Muscle of leg (tissue), 11 donors: ENCODE data around the gene COQ10B. TPM values are rescaled to one million over a fixed set of nuclear protein-coding genes. Genes with fewer than 3 reads are reported as not detected.
"Not testable (repeated sequence)": the region's sequence is repeated elsewhere in the genome, so short reads cannot be mapped to it uniquely, and the experiment has no call there.

ENCODE experiments used
- DNase-seq: peaks from one replicate; pipeline ENCODE4 v3.0.0; 2013
- H3K27ac ChIP-seq: one replicate; pipeline ENCODE4 v1.5.1; 2013; ENCODE audit warnings: mild to moderate bottlenecking, low read length, control low read depth
- H3K27me3 ChIP-seq: one replicate; pipeline ENCODE4 v1.6.1; 2013; ENCODE audit warnings: low read length; ENCODE audit not compliant: control insufficient read depth, insufficient read depth
- H3K36me3 ChIP-seq: one replicate; pipeline ENCODE4 v1.6.1; 2013; ENCODE audit warnings: low read length; ENCODE audit not compliant: control insufficient read depth, insufficient read depth
- H3K4me1 ChIP-seq: one replicate; pipeline ENCODE4 v1.6.1; 2013; ENCODE audit warnings: low read length; ENCODE audit not compliant: control insufficient read depth, insufficient read depth
- H3K4me3 ChIP-seq: one replicate; pipeline ENCODE4 v1.5.1; 2013; ENCODE audit warnings: low read length, control low read depth
- H3K9me3 ChIP-seq: replicated peaks from 2 replicates; pipeline ENCODE4 v1.6.1; 2013; ENCODE audit warnings: low read depth, low read length; ENCODE audit not compliant: control insufficient read depth
- WGBS: methylation state at CpG from one replicate; pipeline ENCODE4 v1.1.5; 2013; ENCODE audit warnings: missing lambda C conversion rate; ENCODE audit not compliant: insufficient coverage; 5-methylcytosine and 5-hydroxymethylcytosine counted together
- polyA plus RNA-seq, 8 donors: library from polyadenylated mRNA; unstranded; fragments of 120-200 nt; gene quantifications; one replicate each; pipeline versions ENCODE4 v1.2.1 to v1.2.3, GENCODE V29; 2013; ENCODE audit warnings: inconsistent platforms in 1 of 8, low replicate concordance in 1 of 8; ENCODE audit not compliant: insufficient read length in 8 of 8, insufficient read depth in 1 of 8
- total RNA-seq: library from RNA; stranded (reverse); fragments of 120-200 nt; gene quantifications from one replicate; pipeline ENCODE4 v1.2.4, GENCODE V29; 2013

The COQ10B gene
- total and polyA plus RNA-seq, 9 donors: 9.5 to 14.5 (median 11.3) TPM

DNA sequence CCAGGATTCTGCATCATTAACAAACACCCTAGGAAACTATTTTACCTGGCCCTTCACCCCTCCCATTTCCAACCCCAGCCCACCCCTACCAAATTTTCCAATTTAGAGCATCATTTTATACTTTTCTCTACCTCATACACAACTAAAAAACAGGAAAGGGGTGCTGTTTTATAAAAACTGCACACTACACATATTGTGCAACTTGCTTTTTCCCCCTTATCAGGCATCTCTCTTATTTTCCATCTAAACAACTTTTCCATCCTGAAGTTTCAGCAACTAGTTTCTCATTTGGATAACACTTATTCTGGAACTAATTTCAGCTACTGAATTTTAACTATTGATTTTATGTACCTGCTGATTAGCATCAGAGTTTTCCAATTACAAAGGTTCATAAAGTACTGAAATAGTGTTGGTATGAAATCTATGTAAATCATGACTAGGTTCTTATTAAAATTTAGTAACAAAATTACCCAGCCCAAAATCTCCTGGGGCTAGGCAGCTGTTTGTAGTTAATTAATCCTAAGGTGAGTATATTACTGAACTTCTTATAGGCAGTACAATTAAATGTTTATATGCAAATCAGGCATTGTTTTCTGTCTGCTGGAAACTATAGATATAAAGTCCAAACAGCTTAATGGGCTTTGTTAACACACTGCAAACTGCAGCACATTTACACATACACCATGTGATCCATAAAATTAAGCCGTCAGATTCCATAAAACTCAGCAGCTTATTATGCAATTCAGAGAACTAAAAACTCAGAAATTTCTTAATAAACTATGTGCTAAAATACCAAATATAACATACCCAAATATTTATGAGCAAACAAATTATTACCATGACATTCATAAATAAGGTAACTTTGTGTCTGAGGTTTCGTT, 26.4 kb upstream of the COQ10B start:
- Histone ChIP-seq H3K27me3 (no peaks in the 10 kb centered on the region), H3K4me3 (no peak overlapping the region), H3K27ac (no peak overlapping the region), H3K9me3 (no peaks in the 10 kb centered on the region), H3K4me1 (no peaks in the 10 kb centered on the region), H3K36me3 (peaks cover 17% of the 10 kb centered on the region)
- no CpG with 5 or more reads among the region's 2 CpGs for WGBS
- no peak for DNase-seq

DNA sequence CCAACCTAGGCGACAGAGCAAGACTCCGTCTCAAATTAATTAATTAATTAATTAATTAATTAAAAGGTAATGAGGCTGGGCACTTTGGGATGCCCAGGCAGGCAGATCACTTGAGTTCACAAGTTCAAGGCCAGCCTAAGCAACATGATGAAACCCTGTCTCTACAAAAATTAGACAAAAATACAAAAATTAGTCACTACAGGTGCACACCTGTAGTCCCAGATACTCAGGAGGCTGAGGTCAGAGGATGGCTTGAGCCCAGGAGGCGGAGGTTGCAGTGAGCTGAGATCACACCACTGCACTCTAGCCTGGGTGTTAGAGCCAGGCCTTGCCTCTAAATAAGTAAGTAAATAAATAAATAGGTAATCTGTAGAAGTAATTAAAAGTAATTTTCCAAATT, 25.4 kb upstream of the COQ10B start:
- Histone ChIP-seq H3K27ac (no peak overlapping the region), H3K4me3 (no peak overlapping the region), H3K27me3 (no peaks in the 10 kb centered on the region), H3K36me3 (peaks cover 8% of the 10 kb centered on the region), H3K9me3 (no peaks in the 10 kb centered on the region), H3K4me1 (peaks cover 4% of the 10 kb centered on the region)
- no peak for DNase-seq
- WGBS: no CpG with 5 or more reads among the region's 3 CpGs

DNA sequence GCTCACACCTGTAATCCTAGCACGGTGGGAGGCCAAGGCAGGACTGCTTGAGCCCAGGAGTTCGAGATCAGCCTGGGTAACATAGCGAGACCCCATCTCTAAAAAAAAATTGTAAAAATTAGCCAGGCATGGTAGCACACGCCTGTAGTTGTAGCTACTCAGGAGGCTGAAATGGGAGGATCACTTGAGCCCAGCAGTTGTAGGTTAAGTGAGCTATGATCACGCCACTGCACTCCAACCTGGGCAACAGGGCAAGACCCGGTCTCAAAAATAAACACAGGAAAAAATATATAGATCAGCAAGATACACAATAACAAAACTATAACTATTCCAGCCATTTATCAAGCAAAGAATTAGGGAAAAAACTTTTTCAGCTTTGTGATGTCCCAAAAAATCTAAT, 21.5 kb upstream of the COQ10B start:
- Histone ChIP-seq H3K27me3 (no peaks in the 10 kb centered on the region), H3K9me3 (no peaks in the 10 kb centered on the region), H3K36me3 (no peaks in the 10 kb centered on the region), H3K4me3 (no peak overlapping the region), H3K27ac (no peak overlapping the region), H3K4me1 (peaks cover 10% of the 10 kb centered on the region)
- 67% methylated on average over 3 of the region's 6 CpGs for WGBS
- DNase-seq: no peak

- not testable (repeated sequence) for H3K4me3 ChIP-seq
Measured at GRCh38 chr2:197432527-197432926, 20.8 kb upstream of the COQ10B start.

GRCh38 chr2:197433780-197434438, 19.4 kb upstream of the COQ10B start:
- WGBS: 0% methylated on average over 7 of the region's 11 CpGs
- Histone ChIP-seq H3K4me1 (peaks cover 10% of the 10 kb centered on the region), H3K36me3 (no peaks in the 10 kb centered on the region), H3K4me3 (peak overlapping the region; percentile 98), H3K27ac (peak overlapping the region; percentile 99), H3K9me3 (no peaks in the 10 kb centered on the region), H3K27me3 (no peaks in the 10 kb centered on the region)
- peak; percentile 85 for DNase-seq

More at GRCh38 chr2:197432527-197432926, 20.8 kb upstream of the COQ10B start:
- H3K27me3 ChIP-seq, H3K27ac ChIP-seq, DNase-seq, H3K9me3 ChIP-seq, H3K36me3 ChIP-seq: not testable (repeated sequence)
- WGBS: 90% methylated on average over 2 of the region's 6 CpGs
- peaks cover 10% of the 10 kb centered on the region for H3K4me1 ChIP-seq

DNA sequence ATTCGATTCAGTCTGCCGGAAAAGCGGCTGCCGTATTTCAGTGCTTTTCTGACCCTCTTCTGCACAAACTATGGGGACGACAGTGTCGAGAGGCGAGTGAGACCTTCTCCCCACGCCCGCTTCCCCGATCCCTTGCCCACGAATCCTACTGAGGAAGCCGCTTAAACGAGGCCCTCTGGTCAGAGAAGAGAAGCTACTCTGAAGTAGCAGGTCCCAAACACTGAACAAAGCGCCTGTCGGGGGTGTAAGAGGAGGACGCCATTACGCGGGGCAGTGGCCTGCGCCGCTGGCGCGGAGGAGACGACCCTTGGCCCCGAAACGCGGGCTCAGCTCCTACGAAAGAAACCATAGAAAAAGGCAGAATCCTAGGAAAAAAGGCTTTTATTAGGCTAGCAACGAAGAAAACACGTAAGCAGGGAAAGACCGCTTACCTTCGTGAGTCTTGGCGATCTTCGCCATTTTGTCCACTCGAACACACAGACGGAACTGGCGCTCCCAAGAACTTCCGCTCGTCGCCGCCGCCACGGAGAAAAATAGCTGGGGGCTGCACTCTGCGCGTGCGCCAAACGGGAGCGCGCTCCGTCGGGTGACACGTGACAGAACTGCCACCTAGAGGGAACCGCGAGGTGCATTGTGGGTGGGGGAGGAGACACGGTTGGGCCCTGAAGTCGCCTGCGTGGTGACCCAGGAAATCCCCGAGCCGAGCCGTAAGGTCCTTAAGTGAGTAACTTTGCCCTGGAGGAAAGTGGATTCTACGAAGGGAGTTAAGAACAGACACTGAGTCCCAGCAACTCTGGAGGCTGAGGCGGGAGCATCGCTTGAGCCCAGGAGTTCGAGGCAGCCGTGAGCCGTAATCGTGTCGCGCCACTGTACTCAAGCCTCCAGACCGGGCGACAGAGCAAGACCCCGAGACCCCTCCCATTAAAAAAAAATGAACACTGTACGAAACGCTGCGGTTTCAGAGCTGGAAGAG, 18.5 kb upstream of the COQ10B start, which contains the start of gene SF3B1:
SF3B1 (minus strand) TSS at position 488 of the 973 bp plus-strand sequence; CDS start at position 459, 29 bp downstream.
- Histone ChIP-seq H3K36me3 (no peaks in the 10 kb centered on the region), H3K27me3 (no peaks in the 10 kb centered on the region), H3K4me3 (peak within 1 kb of the TSS; percentile 98), H3K27ac (peak within 1 kb of the TSS; percentile 99), H3K9me3 (no peaks in the 10 kb centered on the region), H3K4me1 (peaks cover 10% of the 10 kb centered on the region)
- under 1% methylated on average over 66 of the region's 74 CpGs for WGBS
- DNase-seq: peak; percentile 99

GRCh38 chr2:197435598-197436420, 17.5 kb upstream of the COQ10B start:
- H3K36me3 ChIP-seq: no peaks in the 10 kb centered on the region
- DNase-seq: peak; percentile 25
- no peaks in the 10 kb centered on the region for H3K27me3 ChIP-seq
- H3K4me3 ChIP-seq: peak overlapping the region; percentile 98
- 73% methylated on average over 2 of the region's 16 CpGs for whole genome bisulfite sequencing
- H3K4me1 ChIP-seq: peaks cover 10% of the 10 kb centered on the region
- H3K9me3 ChIP-seq: no peaks in the 10 kb centered on the region
- peak overlapping the region; percentile 99 for H3K27ac ChIP-seq

DNA sequence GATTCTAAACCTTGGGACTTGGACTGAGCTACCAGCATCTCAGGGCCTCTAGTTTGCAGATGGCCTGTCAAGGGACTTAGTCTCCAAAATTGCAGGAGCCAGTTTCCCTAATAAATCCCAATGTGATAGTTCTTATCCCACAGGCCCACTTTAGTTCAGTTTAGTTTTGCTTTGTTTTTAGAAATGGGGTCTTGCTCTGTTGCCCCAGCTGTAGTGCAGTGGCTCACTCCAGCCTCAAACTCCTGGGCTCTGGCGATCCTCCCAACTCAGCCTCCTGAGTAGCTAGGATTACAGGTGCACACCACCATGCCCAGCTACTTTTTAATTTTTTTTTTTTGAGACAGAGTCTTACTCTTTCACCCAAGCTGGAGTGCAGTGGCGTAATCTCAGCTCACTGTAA, 16.0 kb upstream of the COQ10B start:
- Histone ChIP-seq H3K36me3 (no peaks in the 10 kb centered on the region), H3K27me3 (no peaks in the 10 kb centered on the region), H3K4me3 (no peak overlapping the region), H3K27ac (no peak overlapping the region), H3K4me1 (peaks cover 10% of the 10 kb centered on the region), H3K9me3 (no peaks in the 10 kb centered on the region)
- WGBS: 100% methylated on average over 2 of the region's 2 CpGs
- DNase-seq: no peak

DNA sequence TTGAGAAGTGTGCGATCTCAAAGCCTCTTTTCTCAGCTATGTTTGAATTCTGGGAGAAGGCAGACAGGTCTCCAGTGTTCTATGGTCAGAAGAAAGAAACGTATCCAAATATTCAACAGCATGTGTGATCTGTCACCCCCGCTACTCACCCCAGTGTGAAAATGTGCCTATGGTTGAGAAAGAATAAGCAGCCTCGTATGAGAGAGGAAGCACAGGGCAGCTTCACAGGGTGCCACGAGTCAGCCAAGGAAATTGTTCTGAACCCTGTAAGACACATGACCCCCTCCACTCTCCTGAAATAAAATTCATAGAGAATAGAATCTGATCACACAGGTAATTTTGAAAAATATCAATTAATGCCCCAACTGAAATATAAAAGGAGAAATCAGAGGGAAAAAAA, 10.5 kb upstream of the COQ10B start:
- 83% methylated on average over 1 of the region's 5 CpGs for WGBS
- H3K9me3 ChIP-seq: no peaks in the 10 kb centered on the region
- H3K4me1 ChIP-seq: no peaks in the 10 kb centered on the region
- no peaks in the 10 kb centered on the region for H3K27me3 ChIP-seq
- no peak overlapping the region for H3K27ac ChIP-seq
- H3K36me3 ChIP-seq: no peaks in the 10 kb centered on the region
- peak; percentile 53 for DNase-seq
- no peak overlapping the region for H3K4me3 ChIP-seq
